ENCODE results near the gene CTF1. TPM values are rescaled to one million over a fixed set of nuclear protein-coding genes. Genes with fewer than 3 reads are reported as not detected.

CTF1 gene
- total and polyA plus RNA-seq, 4 donors = 0.19 to 0.75 (median 0.35) TPM; not detected in 1

GRCh38 chr16:30921748-30922419 is 25.5 kb downstream of the CTF1 start:
- Histone ChIP-seq H3K4me1 (ENCODE audit: control insufficient read depth in 4 of 4, insufficient read depth in 4 of 4, low read length in 3 of 4) (peaks cover 4 to 9% (median 8%) of the 10 kb centered on the region in 4 donors), H3K4me3 (ENCODE audit: low read depth in 1 of 3, low read length in 3 of 3) (peak overlapping the region; percentile 42 to 92 (median 67)), H3K27ac (ENCODE audit: low read depth in 1 of 2, low read length in 2 of 2) (peak overlapping the region; percentile 63 to 84), H3K9ac (ENCODE audit: low read depth in 1 of 2, low read length in 2 of 2) (peak overlapping the region; percentile 30 to 80), H3K36me3 (ENCODE audit: control insufficient read depth in 4 of 4, insufficient read depth in 3 of 4, low read depth in 1 of 4, low read length in 3 of 4) (no peaks in the 10 kb centered on the region), H3K9me3 (ENCODE audit: control insufficient read depth in 4 of 4, low read length in 3 of 4) (no peaks in the 10 kb centered on the region), H3K27me3 (ENCODE audit: control insufficient read depth in 4 of 4, insufficient read depth in 4 of 4, low read length in 3 of 4) (no peaks in the 10 kb centered on the region)
- DNase-seq (ENCODE audit: low spot score) = peak; percentile 89
- TF ChIP-seq EGR1 (IDR thresholded peaks at IDR 0.05; ENCODE audit: low read depth in 2 of 2) = no peak
- no peak for TF ChIP-seq FOXA1 (IDR thresholded peaks at IDR 0.05)
- TF ChIP-seq REST (IDR thresholded peaks at IDR 0.05) = no peak
- TF ChIP-seq ZBTB33 (IDR thresholded peaks at IDR 0.05) = no peak
- no peak for TF ChIP-seq SP1 (IDR thresholded peaks at IDR 0.05)
- no peak for TF ChIP-seq JUND (IDR thresholded peaks at IDR 0.05)
- peak; percentile 91 to 95 for TF ChIP-seq RAD21 (IDR thresholded peaks at IDR 0.05)
- TF ChIP-seq TAF1 (conservative IDR thresholded peaks at IDR 0.05) = no peak
- no peak for TF ChIP-seq YY1 (IDR thresholded peaks at IDR 0.05)
- peak in 1 of 2 donors; percentile 32 for TF ChIP-seq RXRA (IDR thresholded peaks at IDR 0.05)
- peak in 1 of 2 donors; percentile 18 for TF ChIP-seq HNF4A (conservative IDR thresholded peaks at IDR 0.05)
- TF ChIP-seq GABPA (IDR thresholded peaks at IDR 0.05 in 1 of 2, conservative IDR thresholded peaks at IDR 0.05 in 1 of 2) = no peak
- TF ChIP-seq CTCF (IDR thresholded peaks at IDR 0.05; ENCODE audit: low read depth, low read length, missing input control) = peak; percentile 92
- TF ChIP-seq MAX (IDR thresholded peaks at IDR 0.05) = no peak
- no peak for TF ChIP-seq FOXA2 (IDR thresholded peaks at IDR 0.05)
- peak; percentile 9 for TF ChIP-seq NR2F2 (IDR thresholded peaks at IDR 0.05)
- TF ChIP-seq ATF3 (IDR thresholded peaks at IDR 0.05) = no peak
- no peak for TF ChIP-seq HNF4G (IDR thresholded peaks at IDR 0.05)
- WGBS = under 1% methylated on average over 37 of the region's 37 CpGs
